ENCODE data around the gene PLCD1.

DNA sequence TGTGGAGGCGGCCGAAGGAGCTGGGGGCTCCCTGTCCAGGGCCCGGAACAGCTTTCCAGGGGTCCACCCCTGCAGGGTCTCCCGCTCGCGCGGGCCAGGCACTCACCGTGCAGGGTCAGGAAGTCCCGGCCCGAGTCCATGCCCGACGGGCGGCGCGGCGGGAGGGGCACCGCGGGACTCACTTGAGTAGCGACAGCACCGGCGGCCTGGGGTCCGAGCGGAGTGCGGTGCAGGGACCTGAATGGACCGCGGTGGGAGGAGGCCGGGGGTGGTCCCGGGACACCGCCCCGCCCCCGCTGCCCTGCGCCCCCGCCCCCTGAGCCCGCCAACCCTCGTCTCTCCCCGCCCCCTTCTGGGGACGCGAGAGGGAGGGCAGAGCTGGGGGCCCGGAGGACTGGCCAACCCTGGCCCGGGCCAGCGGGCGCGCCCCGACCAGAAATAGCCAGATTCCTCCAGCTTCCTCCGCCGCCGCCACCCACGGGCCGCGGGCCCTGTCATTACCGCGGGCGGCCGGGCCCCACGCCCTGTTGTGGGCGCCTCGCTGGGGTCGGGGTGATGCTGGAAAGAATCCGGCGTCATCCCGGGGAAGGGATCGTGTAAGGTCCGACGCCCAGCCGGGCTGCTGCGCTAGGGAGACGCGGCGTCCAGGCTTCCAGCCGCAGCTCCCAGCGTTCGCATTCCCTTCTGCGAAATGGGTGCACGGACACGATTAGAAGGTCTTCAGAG is at the start of gene PLCD1:
- TF ChIP-seq ZFX (IDR thresholded peaks at IDR 0.05; ENCODE audit: borderline replicate concordance), result no peak
- TF ChIP-seq, protein P1, sequence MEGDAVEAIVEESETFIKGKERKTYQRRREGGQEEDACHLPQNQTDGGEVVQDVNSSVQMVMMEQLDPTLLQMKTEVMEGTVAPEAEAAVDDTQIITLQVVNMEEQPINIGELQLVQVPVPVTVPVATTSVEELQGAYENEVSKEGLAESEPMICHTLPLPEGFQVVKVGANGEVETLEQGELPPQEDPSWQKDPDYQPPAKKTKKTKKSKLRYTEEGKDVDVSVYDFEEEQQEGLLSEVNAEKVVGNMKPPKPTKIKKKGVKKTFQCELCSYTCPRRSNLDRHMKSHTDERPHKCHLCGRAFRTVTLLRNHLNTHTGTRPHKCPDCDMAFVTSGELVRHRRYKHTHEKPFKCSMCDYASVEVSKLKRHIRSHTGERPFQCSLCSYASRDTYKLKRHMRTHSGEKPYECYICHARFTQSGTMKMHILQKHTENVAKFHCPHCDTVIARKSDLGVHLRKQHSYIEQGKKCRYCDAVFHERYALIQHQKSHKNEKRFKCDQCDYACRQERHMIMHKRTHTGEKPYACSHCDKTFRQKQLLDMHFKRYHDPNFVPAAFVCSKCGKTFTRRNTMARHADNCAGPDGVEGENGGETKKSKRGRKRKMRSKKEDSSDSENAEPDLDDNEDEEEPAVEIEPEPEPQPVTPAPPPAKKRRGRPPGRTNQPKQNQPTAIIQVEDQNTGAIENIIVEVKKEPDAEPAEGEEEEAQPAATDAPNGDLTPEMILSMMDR (IDR thresholded peaks at IDR 0.05), result no peak
